ENCODE results near the gene MCF2L.

Gene MCF2L

DNA sequence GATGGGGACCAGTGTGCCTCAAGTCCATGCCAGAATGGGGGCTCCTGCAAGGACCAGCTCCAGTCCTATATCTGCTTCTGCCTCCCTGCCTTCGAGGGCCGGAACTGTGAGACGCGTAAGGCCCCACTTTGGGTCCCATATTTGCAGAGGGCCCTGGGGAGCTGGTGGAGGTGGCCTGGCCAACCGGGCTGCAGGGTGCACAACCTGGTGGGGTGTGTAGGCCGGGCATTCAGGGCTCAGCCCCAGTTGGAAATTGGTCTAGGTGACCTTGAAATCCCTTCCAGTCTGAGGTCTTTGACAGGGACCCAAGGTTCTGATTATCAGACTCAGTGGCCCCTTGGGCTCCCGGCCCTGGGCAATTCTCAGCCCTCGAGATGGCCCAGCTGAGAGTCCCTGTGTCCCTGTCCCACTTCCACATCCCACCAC is 144.8 kb downstream of the MCF2L start:
- DNase-seq (ENCODE audit: low read depth) = no peak

DNA sequence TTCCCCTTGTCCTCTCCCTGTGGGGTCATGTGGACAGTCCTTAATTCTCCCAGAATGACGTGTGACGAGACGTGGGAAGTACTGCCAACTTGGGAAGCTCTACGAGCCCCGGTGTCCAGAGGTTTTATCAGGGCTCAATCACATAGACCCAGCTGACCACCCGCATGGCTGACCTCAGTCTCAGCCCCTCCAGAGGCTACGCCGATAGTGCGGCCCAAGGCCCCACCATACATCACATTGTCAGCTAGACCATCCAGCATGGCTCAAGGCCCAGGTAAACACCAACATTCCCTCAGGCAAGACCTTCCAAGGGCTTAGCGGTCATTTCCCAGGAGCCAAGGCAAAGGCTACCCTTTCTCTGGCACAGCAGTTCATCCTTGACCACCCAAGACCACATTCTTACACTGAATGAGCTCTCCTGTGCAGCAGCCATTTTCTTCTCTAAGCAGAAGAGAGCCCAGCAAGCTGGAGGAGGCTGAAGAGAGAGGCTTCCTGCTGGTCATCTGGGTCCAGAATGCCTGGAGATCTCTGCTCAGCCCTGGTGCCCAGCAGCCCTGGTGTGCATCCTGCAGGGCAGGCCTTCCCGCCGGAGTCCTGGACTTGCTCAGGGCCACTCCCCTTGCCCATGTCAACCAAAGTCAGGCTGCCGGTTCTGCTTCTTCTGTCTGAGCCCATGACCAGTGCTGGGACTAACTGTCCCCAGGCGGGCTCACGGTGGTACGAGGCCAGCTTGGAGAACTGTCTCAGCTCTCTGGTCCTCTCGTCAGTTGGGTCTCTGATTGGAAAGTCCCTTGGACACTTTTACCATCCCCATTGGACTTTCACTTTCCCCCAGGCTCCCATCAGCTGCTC is 145.7 kb downstream of the MCF2L start:
- no peak for DNase-seq (ENCODE audit: low read depth)

GRCh38 chr13:113115363-113116205 is 146.6 kb downstream of the MCF2L start:
- no peak for DNase-seq (ENCODE audit: low read depth)

- no peak for DNase-seq (ENCODE audit: low read depth)
These were observed 147.3 kb downstream of the MCF2L start for GRCh38 chr13:113116206-113116800.

GRCh38 chr13:113116871-113117271 is 147.9 kb downstream of the MCF2L start:
- no peak for DNase-seq (ENCODE audit: low read depth)

GRCh38 chr13:113117335-113117872 is 148.4 kb downstream of the MCF2L start:
- DNase-seq (ENCODE audit: low read depth) = no peak

GRCh38 chr13:113117911-113118260 is 148.9 kb downstream of the MCF2L start:
- no peak for DNase-seq (ENCODE audit: low read depth)

DNA sequence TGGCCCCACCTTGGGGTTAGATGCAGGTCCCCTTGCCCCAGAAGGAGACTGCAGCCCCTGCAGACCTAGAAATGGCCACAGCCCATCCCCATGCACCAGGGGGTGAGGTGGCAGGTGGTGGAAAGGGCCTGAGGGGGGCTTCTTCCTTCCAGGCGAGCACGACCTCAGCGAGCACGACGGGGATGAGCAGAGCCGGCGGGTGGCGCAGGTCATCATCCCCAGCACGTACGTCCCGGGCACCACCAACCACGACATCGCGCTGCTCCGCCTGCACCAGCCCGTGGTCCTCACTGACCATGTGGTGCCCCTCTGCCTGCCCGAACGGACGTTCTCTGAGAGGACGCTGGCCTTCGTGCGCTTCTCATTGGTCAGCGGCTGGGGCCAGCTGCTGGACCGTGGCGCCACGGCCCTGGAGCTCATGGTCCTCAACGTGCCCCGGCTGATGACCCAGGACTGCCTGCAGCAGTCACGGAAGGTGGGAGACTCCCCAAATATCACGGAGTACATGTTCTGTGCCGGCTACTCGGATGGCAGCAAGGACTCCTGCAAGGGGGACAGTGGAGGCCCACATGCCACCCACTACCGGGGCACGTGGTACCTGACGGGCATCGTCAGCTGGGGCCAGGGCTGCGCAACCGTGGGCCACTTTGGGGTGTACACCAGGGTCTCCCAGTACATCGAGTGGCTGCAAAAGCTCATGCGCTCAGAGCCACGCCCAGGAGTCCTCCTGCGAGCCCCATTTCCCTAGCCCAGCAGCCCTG is 149.4 kb downstream of the MCF2L start:
- DNase-seq (ENCODE audit: low read depth) = no peak

DNA sequence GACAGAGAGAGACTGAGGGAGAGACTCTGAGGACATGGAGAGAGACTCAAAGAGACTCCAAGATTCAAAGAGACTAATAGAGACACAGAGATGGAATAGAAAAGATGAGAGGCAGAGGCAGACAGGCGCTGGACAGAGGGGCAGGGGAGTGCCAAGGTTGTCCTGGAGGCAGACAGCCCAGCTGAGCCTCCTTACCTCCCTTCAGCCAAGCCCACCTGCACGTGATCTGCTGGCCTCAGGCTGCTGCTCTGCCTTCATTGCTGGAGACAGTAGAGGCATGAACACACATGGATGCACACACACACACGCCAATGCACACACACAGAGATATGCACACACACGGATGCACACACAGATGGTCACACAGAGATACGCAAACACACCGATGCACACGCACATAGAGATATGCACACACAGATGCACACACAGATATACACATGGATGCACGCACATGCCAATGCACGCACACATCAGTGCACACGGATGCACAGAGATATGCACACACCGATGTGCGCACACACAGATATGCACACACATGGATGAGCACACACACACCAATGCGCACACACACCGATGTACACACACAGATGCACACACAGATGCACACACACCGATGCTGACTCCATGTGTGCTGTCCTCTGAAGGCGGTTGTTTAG is 150.3 kb downstream of the MCF2L start:
- DNase-seq (ENCODE audit: low read depth) = no peak

GRCh38 chr13:113119822-113120189 is 150.8 kb downstream of the MCF2L start:
- DNase-seq (ENCODE audit: low read depth) = no peak

GRCh38 chr13:113120300-113121182 is 151.5 kb downstream of the MCF2L start:
- DNase-seq (ENCODE audit: low read depth) = no peak

GRCh38 chr13:113121183-113121927 is 152.3 kb downstream of the MCF2L start:
- DNase-seq (ENCODE audit: low read depth) = no peak

- DNase-seq (ENCODE audit: low read depth) = no peak
These were observed 153.0 kb downstream of the MCF2L start for GRCh38 chr13:113121928-113122471.

DNA sequence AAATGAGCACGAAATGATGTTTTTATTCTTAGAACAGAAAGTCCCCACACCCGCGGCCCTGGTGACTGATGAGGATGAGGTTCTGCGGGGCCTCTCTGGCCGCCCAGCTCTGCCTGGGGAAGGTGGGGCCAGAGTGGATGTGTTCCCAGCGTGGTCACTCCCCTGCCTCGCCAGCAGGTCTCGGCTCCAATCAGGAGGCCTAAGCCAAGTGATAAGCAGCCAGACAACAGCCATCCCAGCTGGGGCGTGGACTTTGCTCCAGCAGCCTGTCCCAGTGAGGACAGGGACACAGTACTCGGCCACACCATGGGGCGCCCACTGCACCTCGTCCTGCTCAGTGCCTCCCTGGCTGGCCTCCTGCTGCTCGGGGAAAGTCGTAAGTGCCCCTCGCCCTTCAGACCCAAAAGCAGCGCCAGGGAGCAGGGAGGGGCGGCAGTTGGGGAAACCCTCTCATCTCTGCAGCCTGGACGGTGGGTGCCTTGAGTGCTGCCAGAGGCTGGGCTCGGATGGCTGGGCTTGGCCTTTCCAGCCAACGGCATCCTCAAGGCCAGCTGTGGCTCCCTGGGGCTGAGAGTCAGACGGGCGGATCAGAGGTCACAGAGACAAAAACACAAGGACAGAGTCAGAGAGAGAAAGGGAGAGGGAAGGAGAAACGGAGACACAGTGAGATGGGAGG is 153.7 kb downstream of the MCF2L start, which contains the start of gene F10:
TSS of gene F10 (plus strand) at position 250 of the 676 bp plus-strand sequence. CDS start at position 307, 57 bp downstream.
- DNase-seq (ENCODE audit: low read depth) = no peak

- no peak for DNase-seq (ENCODE audit: low read depth)
These were observed 154.5 kb downstream of the MCF2L start for GRCh38 chr13:113123226-113124201.

- DNase-seq (ENCODE audit: low read depth) = no peak
These were observed 155.4 kb downstream of the MCF2L start for GRCh38 chr13:113124211-113124970.

All from HS-27A (cell line).